Upper lobe of left lung (tissue), 6 donors: ENCODE results near the gene AAGAB. TPM values are rescaled to one million over a fixed set of nuclear protein-coding genes. Genes with fewer than 3 reads are reported as not detected.

ENCODE experiments used
- ATAC-seq, 2 donors: fragments of 200-7000 bp; cut with Tn5 transposase; one replicate each; pipeline ENCODE4 v1.9.1; 2022; ENCODE audit warnings: mild to moderate bottlenecking in 2 of 2, moderate library complexity in 2 of 2; ENCODE audit not compliant: low FRiP score in 2 of 2
- DNase-seq, 2 donors: peaks; one replicate each; pipeline ENCODE4 v3.0.0-alpha.2; 2019 to 2020
- H3K27ac ChIP-seq, 4 donors: fragments of 200-600 bp; sonication (generic); one replicate each; pipeline ENCODE4 v1.5.1; 2016 to 2019
- H3K27me3 ChIP-seq, 4 donors: fragments of 200-600 bp; sonication (generic); one replicate each; pipeline ENCODE4 v1.5.1; 2017 to 2019
- H3K36me3 ChIP-seq, 4 donors: fragments of 200-600 bp; sonication (generic); one replicate each; pipeline ENCODE4 v1.5.1; 2016 to 2019
- H3K4me1 ChIP-seq, 4 donors: fragments of 200-600 bp; sonication (generic); one replicate each; pipeline ENCODE4 v1.5.1; 2018 to 2019
- H3K4me3 ChIP-seq, 4 donors: fragments of 200-600 bp; sonication (generic); one replicate each; pipeline ENCODE4 v1.5.1; 2017 to 2019; ENCODE audit warnings: mild to moderate bottlenecking in 2 of 4, moderate library complexity in 1 of 4
- H3K9me3 ChIP-seq, 4 donors: fragments of 200-600 bp; sonication (generic); one replicate each; pipeline ENCODE4 v1.5.1; 2018 to 2019
- CTCF ChIP-seq, 6 experiments: fragments of 450-650 bp in 4 of 6; fragments of 200-600 bp in 2 of 6; sonication (generic) in 2 of 6; IDR thresholded peaks; one replicate each; pipeline ENCODE4 v1.5.1; 2016 to 2019; ENCODE audit warnings: antibody characterized with exemption in 6 of 6
- EP300 ChIP-seq, 4 donors: sonication (generic); formaldehyde crosslinking; IDR thresholded peaks; one replicate each; pipeline ENCODE4 v1.5.1; 2017; ENCODE audit warnings: antibody characterized with exemption in 4 of 4, control low read depth in 2 of 4
- POLR2A ChIP-seq, 4 donors: fragments of 450-650 bp; IDR thresholded peaks; one replicate each; pipeline ENCODE4 v1.5.1; 2016 to 2017; ENCODE audit warnings: antibody characterized with exemption in 4 of 4, mild to moderate bottlenecking in 2 of 4
- POLR2AphosphoS5 ChIP-seq, 2 donors: sonication (generic); formaldehyde crosslinking; IDR thresholded peaks; one replicate each; pipeline ENCODE4 v1.5.1; 2017; ENCODE audit warnings: antibody characterized with exemption in 2 of 2
- WGBS, 2 donors: methylation state at CpG; one replicate each; pipeline ENCODE4 v1.1.5; 2017 to 2018; 5-methylcytosine and 5-hydroxymethylcytosine counted together
- total RNA-seq, 6 donors: library from RNA; depleted of rRNA in 4 of 6; stranded (reverse); fragments of >200 nt in 4 of 6; gene quantifications; one replicate each; pipeline versions ENCODE4 v1.1.0 to v1.2.1, GENCODE V29; 2016 to 2021
- donor health status: DM: no; HTN: no; CAD: no; lungs with moderate emphysema.
- donor health status: DM: no; HTN: yes; CAD: no; lungs with severe emphysema.

The AAGAB gene
- total RNA-seq, 6 donors from 2014 or later: 23.0 to 54.2 (median 32.3) TPM

- Histone ChIP-seq H3K4me3 (no peak overlapping the region), H3K4me1 (no peaks in the 10 kb centered on the region), H3K36me3 (peaks cover 0 to 3% (median under 1%) of the 10 kb centered on the region in 4 donors), H3K27me3 (no peaks in the 10 kb centered on the region), H3K27ac (no peak overlapping the region), H3K9me3 (no peaks in the 10 kb centered on the region)
- DNase-seq (no peak), ATAC-seq (no peak)
- no peak for TF ChIP-seq CTCF (IDR thresholded peaks at IDR 0.05)
- no peak for TF ChIP-seq POLR2A (IDR thresholded peaks at IDR 0.05)
- no peak for TF ChIP-seq POLR2AphosphoS5 (IDR thresholded peaks at IDR 0.05)
- no peak for TF ChIP-seq EP300 (IDR thresholded peaks at IDR 0.05)
- 84 to 87% methylated on average over 6 of the region's 6 CpGs for WGBS, 2 donors
These were observed 39.4 kb downstream of the AAGAB start for GRCh38 chr15:67215102-67215501.

GRCh38 chr15:67212684-67213367 is 41.6 kb downstream of the AAGAB start:
- 94 to 98% methylated on average over 4 of the region's 4 CpGs for WGBS, 2 donors
- Histone ChIP-seq H3K36me3 (peaks cover 0 to 8% (median 4%) of the 10 kb centered on the region in 4 donors), H3K9me3 (no peaks in the 10 kb centered on the region), H3K4me1 (no peaks in the 10 kb centered on the region), H3K4me3 (no peak overlapping the region), H3K27ac (no peak overlapping the region), H3K27me3 (no peaks in the 10 kb centered on the region)
- TF ChIP-seq POLR2A (IDR thresholded peaks at IDR 0.05): no peak
- TF ChIP-seq CTCF (IDR thresholded peaks at IDR 0.05): no peak
- TF ChIP-seq EP300 (IDR thresholded peaks at IDR 0.05): no peak
- no peak for TF ChIP-seq POLR2AphosphoS5 (IDR thresholded peaks at IDR 0.05)
- ATAC-seq (no peak), DNase-seq (no peak)

- Histone ChIP-seq H3K27me3 (no peaks in the 10 kb centered on the region), H3K4me1 (no peaks in the 10 kb centered on the region), H3K36me3 (peaks cover 0 to 26% (median 6%) of the 10 kb centered on the region in 4 donors), H3K4me3 (no peak overlapping the region), H3K27ac (no peak overlapping the region), H3K9me3 (no peaks in the 10 kb centered on the region)
- TF ChIP-seq EP300 (IDR thresholded peaks at IDR 0.05) (no peak), POLR2A (IDR thresholded peaks at IDR 0.05) (no peak), CTCF (IDR thresholded peaks at IDR 0.05) (no peak)
- 93 to 97% methylated on average over 5 of the region's 5 CpGs for WGBS, 2 donors
- DNase-seq: no peak
- ATAC-seq: no peak
These were observed 43.8 kb downstream of the AAGAB start for GRCh38 chr15:67210555-67211168.

GRCh38 chr15:67208396-67208795 is 46.1 kb downstream of the AAGAB start:
- no peak for TF ChIP-seq EP300 (IDR thresholded peaks at IDR 0.05)
- no peak for TF ChIP-seq POLR2AphosphoS5 (IDR thresholded peaks at IDR 0.05)
- TF ChIP-seq CTCF (IDR thresholded peaks at IDR 0.05): no peak
- no peak for TF ChIP-seq POLR2A (IDR thresholded peaks at IDR 0.05)
- no peak for DNase-seq
- WGBS, 2 donors: 58 to 63% methylated on average over 2 of the region's 2 CpGs
- Histone ChIP-seq H3K27ac (no peak overlapping the region), H3K4me3 (no peak overlapping the region), H3K27me3 (no peaks in the 10 kb centered on the region), H3K36me3 (peaks cover 0 to 36% (median 9%) of the 10 kb centered on the region in 4 donors), H3K9me3 (no peaks in the 10 kb centered on the region), H3K4me1 (no peaks in the 10 kb centered on the region)
- ATAC-seq: no peak
